22Rv1 (cell line): Measurements from ENCODE around the gene ZSCAN5A.
"Not testable (repeated sequence)": the region's sequence is repeated elsewhere in the genome, so short reads cannot be mapped to it uniquely, and the experiment has no call there.

Source experiments
- H3K27ac ChIP-seq: fragments of 450-650 bp; 2 replicates; pipeline ENCODE4 v1.5.1; 2017
- CTCF ChIP-seq: fragments of 450-650 bp; IDR thresholded peaks from 2 replicates; pipeline ENCODE4 v1.5.1; 2017; ENCODE audit warnings: mild to moderate bottlenecking
- ZFX ChIP-seq: fragments of 450-650 bp; IDR thresholded peaks from 2 replicates; pipeline ENCODE4 v1.6.1; 2017; ENCODE audit warnings: antibody characterized with exemption, borderline replicate concordance

Gene ZSCAN5A

GRCh38 chr19:56199687-56200086 lies 115.0 kb downstream of the ZSCAN5A start:
- H3K27ac ChIP-seq, result no peak overlapping the region
- TF ChIP-seq ZFX, result no peak
- TF ChIP-seq CTCF, result no peak

GRCh38 chr19:56197646-56198045 lies 117.0 kb downstream of the ZSCAN5A start, which contains the start of gene ZSCAN5B:
ZSCAN5B (minus strand) TSS chr19:56197783; CDS start chr19:56193052, 4,731 bp downstream.
- H3K27ac ChIP-seq, result not testable (repeated sequence)

GRCh38 chr19:56193981-56194640 lies 120.5 kb downstream of the ZSCAN5A start:
- TF ChIP-seq ZFX (no peak), CTCF (no peak)
- H3K27ac ChIP-seq, result no peak overlapping the region

- no peak for TF ChIP-seq CTCF
- H3K27ac ChIP-seq, result no peak overlapping the region
Measured at GRCh38 chr19:56191711-56192110, 122.9 kb downstream of the ZSCAN5A start.

GRCh38 chr19:56191115-56191514 lies 123.5 kb downstream of the ZSCAN5A start:
- no peak for TF ChIP-seq ZFX
- no peak for TF ChIP-seq CTCF

GRCh38 chr19:56189785-56190184 lies 124.9 kb downstream of the ZSCAN5A start:
- TF ChIP-seq ZFX (no peak), CTCF (no peak)

More at GRCh38 chr19:56191115-56191514, 123.5 kb downstream of the ZSCAN5A start:
- no peak overlapping the region for H3K27ac ChIP-seq

GRCh38 chr19:56177564-56178243 lies 136.9 kb downstream of the ZSCAN5A start:
- H3K27ac ChIP-seq, result no peak overlapping the region
- TF ChIP-seq ZFX (no peak), CTCF (no peak)

More at GRCh38 chr19:56189785-56190184, 124.9 kb downstream of the ZSCAN5A start:
- no peak overlapping the region for H3K27ac ChIP-seq
